Mesenchymal stem cell (in vitro differentiated cells and primary cell): ENCODE measurements around the gene SYNGR3.

ENCODE experiments used
- DNase-seq: peaks from one replicate; pipeline ENCODE4 v3.0.0-alpha.2; 2013
- H2AFZ ChIP-seq: one replicate; pipeline ENCODE4 v1.6.1; 2013; ENCODE audit warnings: low read depth, mild to moderate bottlenecking, control low read depth, inconsistent platforms, low read length, moderate library complexity
- H2AK5ac ChIP-seq: 2 replicates; pipeline ENCODE4 v1.6.1; 2013; ENCODE audit warnings: low read length, moderate library complexity, mild to moderate bottlenecking, inconsistent platforms; ENCODE audit not compliant: severe bottlenecking
- H2BK120ac ChIP-seq: one replicate; pipeline ENCODE4 v1.6.1; 2013; ENCODE audit warnings: low read depth, mild to moderate bottlenecking, inconsistent platforms, low read length, moderate library complexity
- H2BK12ac ChIP-seq, 2 experiments: one replicate each; pipeline ENCODE4 v1.6.1; 2013; ENCODE audit warnings: inconsistent platforms in 2 of 2, low read length in 2 of 2, mild to moderate bottlenecking in 2 of 2, moderate library complexity in 2 of 2, control low read depth in 1 of 2
- H2BK15ac ChIP-seq: one replicate; pipeline ENCODE4 v1.6.1; 2013; ENCODE audit warnings: mild to moderate bottlenecking, low read depth, inconsistent platforms; ENCODE audit not compliant: poor library complexity, severe bottlenecking
- H2BK5ac ChIP-seq: 2 replicates; pipeline ENCODE4 v1.6.1; 2013; ENCODE audit warnings: low read depth, mild to moderate bottlenecking, low read length, control low read depth, inconsistent platforms; ENCODE audit not compliant: poor library complexity, severe bottlenecking
- H3K14ac ChIP-seq, 2 experiments: one replicate each; pipeline ENCODE4 v1.6.1; 2013; ENCODE audit warnings: inconsistent platforms in 2 of 2, low read length in 2 of 2, control low read depth in 1 of 2, mild to moderate bottlenecking in 1 of 2, moderate library complexity in 1 of 2
- H3K18ac ChIP-seq, 2 experiments: one replicate each; pipeline ENCODE4 v1.6.1; 2013; ENCODE audit warnings: inconsistent platforms in 2 of 2, low read length in 2 of 2, control low read depth in 1 of 2, low read depth in 1 of 2, mild to moderate bottlenecking in 1 of 2
- H3K23ac ChIP-seq, 2 experiments: one replicate each; pipeline ENCODE4 v1.6.1; 2013; ENCODE audit warnings: inconsistent platforms in 2 of 2, low read length in 2 of 2, mild to moderate bottlenecking in 2 of 2, moderate library complexity in 2 of 2, control low read depth in 1 of 2
- H3K27ac ChIP-seq: 2 replicates; pipeline ENCODE4 v1.5.1; 2013; ENCODE audit warnings: mild to moderate bottlenecking, moderate library complexity, low read length, control low read depth, inconsistent platforms; ENCODE audit not compliant: poor library complexity, severe bottlenecking
- H3K27me3 ChIP-seq, 2 experiments: 2 replicates each; pipeline versions ENCODE4 v1.6.1 to v1.7.0; 2013; ENCODE audit warnings: low read length in 2 of 2, mild to moderate bottlenecking in 2 of 2, moderate library complexity in 2 of 2, control low read depth in 1 of 2, inconsistent platforms in 1 of 2; ENCODE audit not compliant: control insufficient read depth in 1 of 2, insufficient read depth in 1 of 2
- H3K36me3 ChIP-seq, 2 experiments: 2 replicates each; pipeline versions ENCODE4 v1.6.1 to v1.7.0; 2013; ENCODE audit warnings: low read length in 2 of 2, control low read depth in 1 of 2, inconsistent platforms in 1 of 2, low read depth in 1 of 2, mild to moderate bottlenecking in 1 of 2; ENCODE audit not compliant: insufficient read depth in 2 of 2, control insufficient read depth in 1 of 2
- H3K4ac ChIP-seq, 2 experiments: one replicate each; pipeline ENCODE4 v1.6.1; 2013; ENCODE audit warnings: inconsistent platforms in 2 of 2, low read length in 2 of 2, mild to moderate bottlenecking in 2 of 2, moderate library complexity in 2 of 2, control low read depth in 1 of 2, low read depth in 1 of 2
- H3K4me1 ChIP-seq: 2 replicates; pipeline ENCODE4 v1.6.1; 2013; ENCODE audit warnings: low read depth, low read length, control low read depth; ENCODE audit not compliant: control insufficient read depth, insufficient read depth
- H3K4me2 ChIP-seq: 2 replicates; pipeline ENCODE4 v1.6.1; 2013; ENCODE audit warnings: low read length, mild to moderate bottlenecking, inconsistent platforms; ENCODE audit not compliant: poor library complexity, severe bottlenecking
- H3K4me3 ChIP-seq, 2 experiments: 2 replicates each; pipeline versions ENCODE4 v1.5.1 to v1.7.0; 2013; ENCODE audit warnings: low read length in 2 of 2, mild to moderate bottlenecking in 2 of 2, control low read depth in 1 of 2, low read depth in 1 of 2; ENCODE audit not compliant: insufficient read depth in 1 of 2
- H3K79me1 ChIP-seq: replicated peaks from 2 replicates; pipeline ENCODE4 v1.6.1; 2013; ENCODE audit warnings: mild to moderate bottlenecking, control low read depth, low read length, inconsistent platforms; ENCODE audit not compliant: poor library complexity, severe bottlenecking
- H3K9ac ChIP-seq: 2 replicates; pipeline ENCODE4 v1.7.0; 2013; ENCODE audit warnings: mild to moderate bottlenecking, low read length, moderate library complexity
- H3K9me3 ChIP-seq: 2 replicates; pipeline ENCODE4 v1.7.0; 2013; ENCODE audit warnings: mild to moderate bottlenecking, low read length; ENCODE audit not compliant: control insufficient read depth
- H4K8ac ChIP-seq: one replicate; pipeline ENCODE4 v1.6.1; 2013; ENCODE audit warnings: inconsistent platforms, mild to moderate bottlenecking, low read length, moderate library complexity
- H4K91ac ChIP-seq: one replicate; pipeline ENCODE4 v1.6.1; 2013; ENCODE audit warnings: mild to moderate bottlenecking, low read length, inconsistent platforms
- WGBS: methylation state at CpG from one replicate; pipeline ENCODE4 v1.1.7; 2013; ENCODE audit warnings: mixed read lengths; 5-methylcytosine and 5-hydroxymethylcytosine counted together

The SYNGR3 gene

GRCh38 chr16:2015947-2016208, 26.1 kb downstream of the SYNGR3 start:
- H2AK5ac ChIP-seq: no peak overlapping the region
- H3K4me2 ChIP-seq: no peak overlapping the region
- no peak overlapping the region for H3K27ac ChIP-seq
- 87% methylated on average over 7 of the region's 7 CpGs for WGBS
- H2AFZ ChIP-seq: no peak overlapping the region
- H2BK15ac ChIP-seq: no peak overlapping the region
- H3K79me1 ChIP-seq: no peaks in the 10 kb centered on the region
- H3K9me3 ChIP-seq: no peaks in the 10 kb centered on the region
- H2BK5ac ChIP-seq: no peak overlapping the region
- H2BK120ac ChIP-seq: no peak overlapping the region
- H3K9ac ChIP-seq: no peak overlapping the region
- peaks cover 20 to 26% of the 10 kb centered on the region in 2 experiments for H3K27me3 ChIP-seq
- no peak overlapping the region for H3K18ac ChIP-seq
- no peak overlapping the region for H3K4ac ChIP-seq
- H4K8ac ChIP-seq: peak overlapping the region; percentile 94
- no peak overlapping the region for H3K23ac ChIP-seq
- no peaks in the 10 kb centered on the region for H3K36me3 ChIP-seq
- H2BK12ac ChIP-seq: no peak overlapping the region
- H4K91ac ChIP-seq: peak overlapping the region; percentile 82
- H3K14ac ChIP-seq: no peak overlapping the region
- H3K4me3 ChIP-seq: no peak overlapping the region
- DNase-seq: no peak
- H3K4me1 ChIP-seq: peaks cover 17% of the 10 kb centered on the region

GRCh38 chr16:2016407-2016922, 26.7 kb downstream of the SYNGR3 start:
- H4K91ac ChIP-seq: no peak overlapping the region
- H3K4me2 ChIP-seq: no peak overlapping the region
- H3K4me3 ChIP-seq: no peak overlapping the region
- H3K27me3 ChIP-seq: peaks cover 21 to 30% of the 10 kb centered on the region in 2 experiments
- no peaks in the 10 kb centered on the region for H3K79me1 ChIP-seq
- H2AFZ ChIP-seq: no peak overlapping the region
- H3K36me3 ChIP-seq: no peaks in the 10 kb centered on the region
- DNase-seq: no peak
- H2BK5ac ChIP-seq: no peak overlapping the region
- H2AK5ac ChIP-seq: no peak overlapping the region
- no peak overlapping the region for H3K14ac ChIP-seq
- 50% methylated on average over 13 of the region's 13 CpGs for WGBS
- no peak overlapping the region for H3K18ac ChIP-seq
- H3K4ac ChIP-seq: no peak overlapping the region
- H3K23ac ChIP-seq: no peak overlapping the region
- H2BK15ac ChIP-seq: no peak overlapping the region
- H2BK120ac ChIP-seq: no peak overlapping the region
- H3K9ac ChIP-seq: no peak overlapping the region
- no peak overlapping the region for H2BK12ac ChIP-seq
- peaks cover 17% of the 10 kb centered on the region for H3K4me1 ChIP-seq
- H3K9me3 ChIP-seq: no peaks in the 10 kb centered on the region
- no peak overlapping the region for H4K8ac ChIP-seq
- no peak overlapping the region for H3K27ac ChIP-seq

- no peaks in the 10 kb centered on the region for H3K36me3 ChIP-seq
- no peak within 1 kb of the TSS for H2BK5ac ChIP-seq
- H4K8ac ChIP-seq: peak within 1 kb of the TSS; percentile 38
- no peak within 1 kb of the TSS for H2AK5ac ChIP-seq
- H3K18ac ChIP-seq: peak within 1 kb of the TSS in 1 of 2 experiments; percentile 29
- DNase-seq: peak; percentile 13
- no peak within 1 kb of the TSS for H4K91ac ChIP-seq
- no peaks in the 10 kb centered on the region for H3K79me1 ChIP-seq
- H3K4me3 ChIP-seq: peak within 1 kb of the TSS in 1 of 2 experiments; percentile 20
- WGBS: 7% methylated on average over 32 of the region's 33 CpGs
- H2BK120ac ChIP-seq: no peak within 1 kb of the TSS
- no peak within 1 kb of the TSS for H3K27ac ChIP-seq
- peak within 1 kb of the TSS in 1 of 2 experiments; percentile 68 for H3K23ac ChIP-seq
- peaks cover 21 to 33% of the 10 kb centered on the region in 2 experiments for H3K27me3 ChIP-seq
- no peaks in the 10 kb centered on the region for H3K9me3 ChIP-seq
- H2BK12ac ChIP-seq: peak within 1 kb of the TSS in 1 of 2 experiments; percentile 68
- peak within 1 kb of the TSS in 1 of 2 experiments; percentile 26 for H3K4ac ChIP-seq
- H2AFZ ChIP-seq: no peak within 1 kb of the TSS
- no peak within 1 kb of the TSS for H3K9ac ChIP-seq
- peak within 1 kb of the TSS; percentile 40 for H2BK15ac ChIP-seq
- H3K4me1 ChIP-seq: peaks cover 34% of the 10 kb centered on the region
- H3K4me2 ChIP-seq: peak within 1 kb of the TSS; percentile 50
- peak within 1 kb of the TSS in 1 of 2 experiments; percentile 75 for H3K14ac ChIP-seq
Observed at GRCh38 chr16:2019518-2019920, 29.7 kb downstream of the SYNGR3 start, which contains the start of gene NPW. NPW (plus strand) TSS chr16:2019785.

- H3K9me3 ChIP-seq: no peaks in the 10 kb centered on the region
- DNase-seq: peak; percentile 20
- peak overlapping the region; percentile 38 for H4K8ac ChIP-seq
- no peak overlapping the region for H2BK5ac ChIP-seq
- peak overlapping the region; percentile 50 for H3K4me2 ChIP-seq
- peaks cover 34% of the 10 kb centered on the region for H3K4me1 ChIP-seq
- H3K14ac ChIP-seq: no peak overlapping the region
- no peak overlapping the region for H3K27ac ChIP-seq
- H3K36me3 ChIP-seq: no peaks in the 10 kb centered on the region
- WGBS: 5% methylated on average over 86 of the region's 96 CpGs
- peak overlapping the region in 1 of 2 experiments; percentile 68 for H3K23ac ChIP-seq
- no peak overlapping the region for H4K91ac ChIP-seq
- peak overlapping the region; percentile 40 for H2BK15ac ChIP-seq
- no peaks in the 10 kb centered on the region for H3K79me1 ChIP-seq
- H3K9ac ChIP-seq: no peak overlapping the region
- H2AFZ ChIP-seq: no peak overlapping the region
- no peak overlapping the region for H2AK5ac ChIP-seq
- H3K4me3 ChIP-seq: peak overlapping the region in 1 of 2 experiments; percentile 20
- H2BK12ac ChIP-seq: peak overlapping the region in 1 of 2 experiments; percentile 68
- peaks cover 21 to 33% of the 10 kb centered on the region in 2 experiments for H3K27me3 ChIP-seq
- H3K4ac ChIP-seq: peak overlapping the region in 1 of 2 experiments; percentile 26
- peak overlapping the region in 1 of 2 experiments; percentile 29 for H3K18ac ChIP-seq
- no peak overlapping the region for H2BK120ac ChIP-seq
Observed at GRCh38 chr16:2019921-2020831, 30.4 kb downstream of the SYNGR3 start.
